PC-9 (cell line): ENCODE data around the gene PEPD.

Source experiments
- CTCF ChIP-seq: fragments of 200-600 bp; sonication (generic); conservative IDR thresholded peaks from 2 replicates; pipeline ENCODE4 v1.6.1; 2017; ENCODE audit warnings: mixed run types, antibody characterized with exemption, mild to moderate bottlenecking, moderate library complexity
- EZH2 ChIP-seq: fragments of 200-600 bp; sonication (generic); IDR thresholded peaks from 2 replicates; pipeline ENCODE4 v1.8.0; 2017; ENCODE audit warnings: antibody characterized with exemption, low read depth

- TF ChIP-seq CTCF: no peak
- TF ChIP-seq EZH2: no peak
Observed at GRCh38 chr19:33515921-33516320, 5.7 kb downstream of the PEPD start.
